Gastrocnemius medialis (tissue), 4 donors: ENCODE data around the gene MEIG1. TPM values are rescaled to one million over a fixed set of nuclear protein-coding genes. Genes with fewer than 3 reads are reported as not detected.
"Not testable (repeated sequence)": the region's sequence is repeated elsewhere in the genome, so short reads cannot be mapped to it uniquely, and the experiment has no call there.

Source experiments
- ATAC-seq, 2 donors: fragments of 150-250 bp; one replicate each; pipeline ENCODE4 v1.9.1; 2016
- DNase-seq, 2 donors: peaks; one replicate each; pipeline ENCODE4 v3.0.0-alpha.2; 2019
- H3K27ac ChIP-seq, 4 donors: fragments of 200-600 bp; sonication (generic); 1 replicate in 1 of 4; 2 replicates in 3 of 4; pipeline ENCODE4 v1.5.1; 2016 to 2018; ENCODE audit warnings: mild to moderate bottlenecking in 2 of 4, moderate library complexity in 1 of 4
- H3K27me3 ChIP-seq, 3 donors: fragments of 200-600 bp; sonication (generic) in 2 of 3; 1 replicate in 1 of 3; 2 replicates in 2 of 3; pipeline versions ENCODE4 v1.5.1 to v1.6.0; 2016 to 2019; ENCODE audit warnings: mild to moderate bottlenecking in 1 of 3, moderate library complexity in 1 of 3
- H3K36me3 ChIP-seq, 2 donors: fragments of 200-600 bp; sonication (generic) in 1 of 2; one replicate each; pipeline ENCODE4 v1.5.1; 2017 to 2018
- H3K4me1 ChIP-seq, 2 donors: fragments of 200-600 bp; sonication (generic) in 1 of 2; one replicate each; pipeline ENCODE4 v1.5.1; 2016 to 2017; ENCODE audit warnings: mild to moderate bottlenecking in 2 of 2
- H3K4me3 ChIP-seq, 4 donors: fragments of 200-600 bp; sonication (generic) in 3 of 4; 1 replicate in 1 of 4; 2 replicates in 3 of 4; pipeline ENCODE4 v1.5.1; 2016 to 2019; ENCODE audit warnings: mild to moderate bottlenecking in 2 of 4
- H3K9me3 ChIP-seq, 3 donors: fragments of 200-600 bp; sonication (generic) in 2 of 3; 1 replicate in 1 of 3; 2 replicates in 2 of 3; pipeline ENCODE4 v1.5.1; 2016 to 2019
- POLR2A ChIP-seq, 2 donors: fragments of 450-650 bp; IDR thresholded peaks; one replicate each; pipeline ENCODE4 v1.6.1; 2017; ENCODE audit warnings: antibody characterized with exemption in 2 of 2, mild to moderate bottlenecking in 2 of 2, moderate library complexity in 2 of 2
- in situ Hi-C, 4 donors: fragments of 200-750 bp; cut with MboI; loops; one replicate each; pipeline versions ENCODE4 v1.15.0 to v1.8.0; 2017; ENCODE audit warnings: low sequenced_read_pairs in 4 of 4
- intact Hi-C: fragments of 100-400 bp; cut with DNase I; formaldehyde crosslinking; loops from one replicate; pipeline ENCODE4 v1.15.1; 2023; ENCODE audit warnings: low total_unique reads
- total RNA-seq, 4 donors: library from RNA; depleted of rRNA; stranded (reverse); fragments of >200 nt; gene quantifications; one replicate each; pipeline versions ENCODE4 v1.1.0 to v1.2.3, GENCODE V29; 2016
- TF ChIP-seq, protein P1 (sequence below), 5 experiments: fragments of 450-650 bp in 3 of 5; fragments of 200-600 bp in 2 of 5; sonication (generic) in 2 of 5; IDR thresholded peaks in 4 of 5; conservative IDR thresholded peaks in 1 of 5; 1 replicate in 4 of 5; 2 replicates in 1 of 5; pipeline ENCODE4 v1.5.1; 2016 to 2019; ENCODE audit warnings: antibody characterized with exemption in 5 of 5, mild to moderate bottlenecking in 3 of 5, moderate library complexity in 3 of 5

MEIG1 gene
- total RNA-seq, 4 donors from 2014 or later, result not detected

DNA sequence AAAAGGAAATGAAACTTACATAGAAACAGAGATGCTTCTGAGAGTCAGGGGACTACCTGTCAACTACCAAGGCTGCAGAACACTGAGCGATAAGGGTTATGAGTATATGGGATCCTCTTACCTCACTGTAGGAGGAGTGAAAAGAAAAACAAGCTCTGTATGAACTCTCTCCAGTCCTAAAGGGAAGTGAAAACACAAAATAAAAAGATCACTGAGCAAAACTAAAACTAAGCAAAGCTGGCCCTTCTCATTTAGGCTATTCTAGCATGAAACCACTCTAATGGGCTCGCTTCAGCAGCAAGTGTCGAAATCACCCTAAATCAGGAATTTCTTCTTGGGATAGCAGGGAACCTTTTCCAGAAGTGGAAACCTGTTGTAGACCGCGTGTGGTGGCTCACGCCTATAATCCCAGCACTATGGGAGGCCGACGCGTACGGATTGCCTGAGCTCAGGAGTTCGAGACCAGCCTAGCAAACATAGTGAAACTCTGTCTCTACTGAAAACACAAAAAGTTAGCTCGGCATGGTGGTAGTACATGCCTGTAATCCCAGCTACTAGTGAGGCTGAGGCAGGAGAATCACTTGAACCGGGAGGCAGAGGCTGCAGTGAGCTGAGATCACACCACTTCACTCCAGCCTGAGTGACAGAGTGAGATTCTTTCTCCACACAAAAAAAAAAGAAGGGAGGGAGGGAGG, 32.3 kb upstream of the MEIG1 start:
- Histone ChIP-seq H3K9me3 (no peaks in the 10 kb centered on the region), H3K4me1 (no peaks in the 10 kb centered on the region), H3K36me3 (peaks cover 0 to 52% of the 10 kb centered on the region in 2 donors), H3K27me3 (no peaks in the 10 kb centered on the region), H3K4me3 (no peak overlapping the region), H3K27ac (no peak overlapping the region)
- ATAC-seq, result no peak
- TF ChIP-seq, protein P1, sequence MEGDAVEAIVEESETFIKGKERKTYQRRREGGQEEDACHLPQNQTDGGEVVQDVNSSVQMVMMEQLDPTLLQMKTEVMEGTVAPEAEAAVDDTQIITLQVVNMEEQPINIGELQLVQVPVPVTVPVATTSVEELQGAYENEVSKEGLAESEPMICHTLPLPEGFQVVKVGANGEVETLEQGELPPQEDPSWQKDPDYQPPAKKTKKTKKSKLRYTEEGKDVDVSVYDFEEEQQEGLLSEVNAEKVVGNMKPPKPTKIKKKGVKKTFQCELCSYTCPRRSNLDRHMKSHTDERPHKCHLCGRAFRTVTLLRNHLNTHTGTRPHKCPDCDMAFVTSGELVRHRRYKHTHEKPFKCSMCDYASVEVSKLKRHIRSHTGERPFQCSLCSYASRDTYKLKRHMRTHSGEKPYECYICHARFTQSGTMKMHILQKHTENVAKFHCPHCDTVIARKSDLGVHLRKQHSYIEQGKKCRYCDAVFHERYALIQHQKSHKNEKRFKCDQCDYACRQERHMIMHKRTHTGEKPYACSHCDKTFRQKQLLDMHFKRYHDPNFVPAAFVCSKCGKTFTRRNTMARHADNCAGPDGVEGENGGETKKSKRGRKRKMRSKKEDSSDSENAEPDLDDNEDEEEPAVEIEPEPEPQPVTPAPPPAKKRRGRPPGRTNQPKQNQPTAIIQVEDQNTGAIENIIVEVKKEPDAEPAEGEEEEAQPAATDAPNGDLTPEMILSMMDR (IDR thresholded peaks at IDR 0.05 in 4 of 5, conservative IDR thresholded peaks at IDR 0.05 in 1 of 5), result no peak
- no peak for TF ChIP-seq POLR2A (IDR thresholded peaks at IDR 0.05)
- intact Hi-C loops, result no loop called here
- in situ Hi-C loops, result no loop called here
- no peak for DNase-seq

DNA sequence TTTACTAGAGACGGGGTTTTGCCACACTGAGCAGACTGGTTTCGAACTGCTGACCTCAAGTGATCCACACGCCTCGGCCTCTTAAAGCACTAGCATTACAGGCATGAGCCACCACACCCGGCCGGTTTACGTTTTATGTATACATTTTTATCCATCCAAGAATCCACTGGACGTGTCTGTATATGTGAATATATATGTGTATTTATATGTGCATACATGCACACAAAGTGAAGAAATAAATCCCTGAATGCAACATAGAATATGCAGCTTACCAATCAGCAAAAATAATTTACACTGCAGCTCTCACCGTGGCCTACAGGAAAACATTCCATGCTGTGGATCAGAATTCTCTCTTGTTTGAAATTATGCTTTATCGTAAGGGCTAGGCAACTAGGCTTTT, 28.6 kb upstream of the MEIG1 start:
- Histone ChIP-seq H3K4me3 (no peak overlapping the region), H3K27ac (no peak overlapping the region), H3K4me1 (no peaks in the 10 kb centered on the region), H3K9me3 (no peaks in the 10 kb centered on the region), H3K27me3 (no peaks in the 10 kb centered on the region), H3K36me3 (peaks cover 0 to 65% of the 10 kb centered on the region in 2 donors)
- in situ Hi-C loops, result no loop called here
- TF ChIP-seq POLR2A (IDR thresholded peaks at IDR 0.05), result no peak
- TF ChIP-seq, protein P1 (IDR thresholded peaks at IDR 0.05 in 4 of 5, conservative IDR thresholded peaks at IDR 0.05 in 1 of 5), result no peak
- no peak for DNase-seq
- intact Hi-C loops, result no loop called here
- ATAC-seq, result no peak

DNA sequence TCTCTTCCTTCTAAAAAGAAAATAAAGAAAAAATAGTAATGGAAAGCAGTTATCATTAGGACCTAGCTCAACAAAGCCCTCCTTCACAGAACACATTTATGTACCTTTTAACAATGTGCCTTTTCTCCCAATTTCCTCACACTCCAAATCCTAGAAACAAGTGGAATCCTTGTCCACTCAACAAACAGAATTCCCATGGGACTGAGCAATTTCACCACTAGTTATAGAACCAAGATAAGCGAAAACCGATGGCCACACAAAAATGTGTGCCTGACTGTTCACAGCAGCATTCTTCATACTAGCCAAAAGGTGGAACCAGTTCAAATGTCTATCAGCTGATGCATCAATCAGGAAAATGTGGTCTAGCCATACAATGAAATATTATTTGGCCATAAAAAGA, 22.6 kb upstream of the MEIG1 start:
- ATAC-seq (no peak), DNase-seq (no peak)
- H3K4me3 ChIP-seq, result no peak overlapping the region
- TF ChIP-seq, protein P1 (IDR thresholded peaks at IDR 0.05 in 4 of 5, conservative IDR thresholded peaks at IDR 0.05 in 1 of 5), result no peak
- TF ChIP-seq POLR2A (IDR thresholded peaks at IDR 0.05), result no peak
- intact Hi-C loops, result no loop called here
- H3K36me3 ChIP-seq, result peaks cover 0 to 39% of the 10 kb centered on the region in 2 donors
- no peak overlapping the region for H3K27ac ChIP-seq
- no peaks in the 10 kb centered on the region for H3K9me3 ChIP-seq
- no peaks in the 10 kb centered on the region for H3K4me1 ChIP-seq
- in situ Hi-C loops, result no loop called here
- no peaks in the 10 kb centered on the region for H3K27me3 ChIP-seq

DNA sequence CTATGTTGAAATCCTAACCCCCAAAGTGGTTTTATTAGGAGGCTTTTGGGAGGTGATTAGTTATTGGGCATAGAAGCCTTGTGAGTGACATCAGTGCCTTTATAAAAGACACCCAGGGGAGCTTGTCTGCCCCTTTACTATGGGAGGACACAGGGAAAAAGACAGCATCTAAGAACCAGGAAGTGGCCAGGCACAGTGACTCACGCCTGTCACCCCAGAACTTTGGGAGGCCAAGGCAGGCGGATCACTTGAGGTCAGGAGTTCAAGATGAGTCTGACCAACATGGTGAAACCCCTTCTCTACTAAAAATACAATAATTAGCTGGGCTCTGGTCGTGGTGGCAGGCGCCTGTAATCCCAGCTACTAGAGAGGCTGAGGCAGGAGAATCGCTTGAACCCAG, 20.2 kb upstream of the MEIG1 start:
- H3K27me3 ChIP-seq, DNase-seq, in situ Hi-C loops, H3K4me1 ChIP-seq, H3K4me3 ChIP-seq, H3K27ac ChIP-seq, ATAC-seq, intact Hi-C loops, H3K9me3 ChIP-seq: not testable (repeated sequence)
- H3K36me3 ChIP-seq, result peaks cover 0 to 23% of the 10 kb centered on the region in 2 donors

DNA sequence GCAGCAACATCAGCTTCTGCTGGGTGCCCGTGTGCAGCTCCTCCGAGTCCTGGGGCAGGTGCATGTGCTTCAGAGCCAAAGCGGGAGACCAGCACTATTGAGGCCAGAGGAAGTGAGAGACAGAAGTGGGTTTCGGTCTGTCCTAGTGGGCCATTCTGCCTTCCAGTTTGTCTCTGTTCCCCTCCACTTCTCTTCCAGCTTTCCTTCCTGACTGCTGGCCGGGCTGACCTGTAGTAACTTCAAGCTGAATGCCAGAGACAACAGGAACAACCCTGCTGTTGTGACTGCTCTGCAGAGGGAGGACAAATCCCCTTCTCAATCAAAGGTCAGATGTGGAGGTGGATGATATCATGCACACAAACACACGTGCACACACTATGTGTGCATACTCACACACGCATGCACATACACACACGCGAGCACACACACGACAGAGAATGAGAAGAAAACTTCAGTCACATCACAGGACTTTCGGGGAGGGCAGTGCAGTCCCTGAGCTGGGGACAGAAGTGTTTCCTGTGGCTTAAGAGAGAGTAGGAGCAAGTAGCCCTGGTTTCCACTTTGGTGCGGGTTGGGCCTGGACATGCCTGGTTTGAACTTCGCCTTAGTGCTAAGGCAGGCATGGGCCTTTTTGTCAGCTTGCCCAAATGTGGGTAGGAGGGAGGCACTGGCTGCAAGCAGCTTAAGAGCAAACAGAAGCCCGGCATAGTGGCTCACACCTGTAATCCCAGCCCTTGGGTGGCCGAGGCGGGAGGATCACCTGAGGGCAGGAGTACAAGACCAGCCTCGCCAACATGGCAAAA, 16.8 kb upstream of the MEIG1 start:
- in situ Hi-C loops, intact Hi-C loops, DNase-seq, H3K4me3 ChIP-seq, H3K9me3 ChIP-seq, H3K27ac ChIP-seq, ATAC-seq, H3K4me1 ChIP-seq, H3K27me3 ChIP-seq: not testable (repeated sequence)
- peaks cover 0 to 23% of the 10 kb centered on the region in 2 donors for H3K36me3 ChIP-seq

DNA sequence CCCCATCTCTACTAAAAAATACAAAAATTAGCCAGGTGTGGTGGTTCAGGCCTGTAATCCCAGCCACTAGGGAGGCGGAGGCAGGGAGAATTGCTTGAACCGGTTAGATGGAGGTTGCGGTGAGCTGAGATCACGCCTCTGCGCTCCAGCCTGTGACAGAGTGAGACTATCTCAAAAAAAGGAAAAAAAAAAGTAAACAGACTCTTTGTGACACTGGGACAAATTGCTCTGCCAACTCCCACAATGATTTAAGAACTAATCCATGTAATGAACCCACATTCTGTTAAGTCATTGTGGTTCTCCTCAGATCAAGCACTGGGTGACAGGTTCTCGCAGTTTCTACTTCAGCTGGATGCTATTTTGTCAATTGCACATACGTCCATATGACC, 16.2 kb upstream of the MEIG1 start:
- H3K27me3 ChIP-seq, H3K9me3 ChIP-seq, in situ Hi-C loops, H3K27ac ChIP-seq, intact Hi-C loops, ATAC-seq, H3K4me3 ChIP-seq, H3K4me1 ChIP-seq, DNase-seq: not testable (repeated sequence)
- peaks cover 0 to 29% of the 10 kb centered on the region in 2 donors for H3K36me3 ChIP-seq
